Endothelial cell of umbilical vein (primary cell): Measurements from ENCODE around the gene HESX1. TPM values are rescaled to one million over a fixed set of nuclear protein-coding genes. Genes with fewer than 3 reads are reported as not detected.

Experiments
- BruUV-seq: library from RNA; stranded (reverse); fragments of 400-500 nt; replicated peaks from 2 replicates; lab custom pipeline; 2021; lab: Mats Ljungman, UMichigan
- CTCF ChIA-PET: fragments of 300-600, 350-600 bp; sonication (Branson Sonifier 250); formaldehyde crosslinking; loops from one replicate; lab custom pipeline; 2021; ENCODE audit warnings: antibody characterized with exemption, inconsistent platforms; lab: Charles Lee
- POLR2A ChIA-PET: fragments of 300-600, 350-600 bp; sonication (Branson Sonifier 250); formaldehyde crosslinking; loops from one replicate; lab custom pipeline; 2021; ENCODE audit warnings: antibody characterized with exemption, inconsistent platforms; lab: Charles Lee
- DNase-seq: peaks from one replicate; pipeline ENCODE4 v3.0.0-alpha.2; 2011; ENCODE audit warnings: low read depth, low spot score
- FAIRE-seq: peaks from 2 replicates; lab custom pipeline; 2011; peaks lifted over from hg19 to GRCh38; lab: Jason Lieb, UNC
- H2AFZ ChIP-seq: 2 replicates; pipeline ENCODE4 v1.6.0; 2012; ENCODE audit warnings: low read depth, low read length, control low read depth, inconsistent platforms
- H3K27ac ChIP-seq: 2 replicates; pipeline ENCODE4 v1.5.1; 2011; ENCODE audit warnings: low read depth, mild to moderate bottlenecking, control low read depth, low read length, moderate library complexity; ENCODE audit not compliant: insufficient read depth
- H3K27me3 ChIP-seq, 2 experiments: 2 replicates each; pipeline versions ENCODE4 v1.6.0 to v1.6.1; 2011; ENCODE audit warnings: low read length in 2 of 2, mixed read lengths in 1 of 2; ENCODE audit not compliant: control insufficient read depth in 2 of 2, insufficient read depth in 2 of 2
- H3K36me3 ChIP-seq, 2 experiments: 2 replicates in 1 of 2; 3 replicates in 1 of 2; pipeline ENCODE4 v1.5.1; 2011; ENCODE audit warnings: low read length in 2 of 2, mild to moderate bottlenecking in 1 of 2, moderate library complexity in 1 of 2; ENCODE audit not compliant: control insufficient read depth in 2 of 2, insufficient read depth in 2 of 2; ENCODE audit errors: extremely low read depth in 1 of 2
- H3K4me1 ChIP-seq: 3 replicates; pipeline ENCODE4 v1.5.1; 2011; ENCODE audit warnings: mild to moderate bottlenecking, low read length; ENCODE audit not compliant: control insufficient read depth, insufficient read depth; ENCODE audit errors: extremely low read depth
- H3K4me2 ChIP-seq: 2 replicates; pipeline ENCODE4 v1.6.1; 2011; ENCODE audit warnings: low read length, control low read depth, mixed read lengths; ENCODE audit not compliant: insufficient read depth
- H3K4me3 ChIP-seq, 3 experiments: fragments of 200-600 bp in 1 of 3; sonication (generic), shearing (Covaris generic) in 1 of 3; replicated peaks in 1 of 3; 2 replicates each; pipeline ENCODE4 v1.5.1; 2011 to 2016; ENCODE audit warnings: control low read depth in 3 of 3, low read length in 3 of 3, mild to moderate bottlenecking in 2 of 3, inconsistent platforms in 1 of 3, low read depth in 1 of 3, moderate library complexity in 1 of 3; ENCODE audit not compliant: insufficient read depth in 1 of 3
- H3K79me2 ChIP-seq: 2 replicates; pipeline ENCODE4 v1.6.0; 2012; ENCODE audit warnings: low read length, inconsistent platforms; ENCODE audit not compliant: control insufficient read depth, insufficient read depth
- H3K9ac ChIP-seq: replicated peaks from 2 replicates; pipeline ENCODE3; 2011; ENCODE audit warnings: low read length, control low read depth; ENCODE audit not compliant: insufficient read depth; ENCODE audit errors: extremely low read depth
- H3K9me1 ChIP-seq: replicated peaks from 3 replicates; pipeline ENCODE4 v1.6.0; 2011; ENCODE audit warnings: mild to moderate bottlenecking, low read length; ENCODE audit not compliant: control insufficient read depth, insufficient read depth; ENCODE audit errors: extremely low read depth
- H3K9me3 ChIP-seq: replicated peaks from 2 replicates; pipeline ENCODE4 v1.5.1; 2012; ENCODE audit warnings: low read length, inconsistent platforms; ENCODE audit not compliant: control insufficient read depth, insufficient read depth
- H4K20me1 ChIP-seq: replicated peaks from 2 replicates; pipeline ENCODE3; 2011; ENCODE audit warnings: mild to moderate bottlenecking, low read length; ENCODE audit not compliant: control insufficient read depth, insufficient read depth; ENCODE audit errors: extremely low read depth
- EZH2 ChIP-seq: IDR thresholded peaks from 2 replicates; pipeline ENCODE4 v1.6.1; 2012; ENCODE audit warnings: borderline replicate concordance, low read depth, mild to moderate bottlenecking, moderate library complexity, low read length, inconsistent platforms; ENCODE audit not compliant: severe bottlenecking
- FOS ChIP-seq: IDR thresholded peaks from 2 replicates; pipeline ENCODE4 v1.6.1; 2011; ENCODE audit warnings: mild to moderate bottlenecking, low read length, moderate library complexity, borderline replicate concordance; ENCODE audit not compliant: insufficient read depth
- GATA2 ChIP-seq: IDR thresholded peaks from 2 replicates; pipeline ENCODE4 v1.7.0; 2011; ENCODE audit warnings: low read depth, mild to moderate bottlenecking, moderate library complexity, mixed read lengths, low read length; ENCODE audit not compliant: insufficient read length, insufficient read depth
- JUN ChIP-seq: IDR thresholded peaks from 2 replicates; pipeline ENCODE4 v1.6.1; 2011; ENCODE audit warnings: borderline replicate concordance, low read depth; ENCODE audit not compliant: insufficient read length, insufficient read depth
- MYC ChIP-seq: IDR thresholded peaks from one replicate; pipeline ENCODE4 v1.6.1; 2011; ENCODE audit warnings: mild to moderate bottlenecking, low read depth, low read length
- POLR2A ChIP-seq: IDR thresholded peaks from 2 replicates; pipeline ENCODE4 v1.6.1; 2012; ENCODE audit warnings: low read depth, mild to moderate bottlenecking, control low read depth, low read length
- POLR2AphosphoS5 ChIP-seq: IDR thresholded peaks from 2 replicates; pipeline ENCODE4 v1.6.1; 2012; ENCODE audit warnings: low read depth, mild to moderate bottlenecking, control low read depth, low read length, moderate library complexity; ENCODE audit not compliant: insufficient read depth
- dilution Hi-C: fragments of 300-500 bp; cut with MboI; formaldehyde crosslinking; loops from one replicate; pipeline ENCODE4 v1.15.0; 2019; ENCODE audit warnings: low sequenced_read_pairs; ENCODE audit not compliant: extremely low pct_ligation_motif_present
- intact Hi-C: fragments of 100-400 bp; cut with micrococcal nuclease; formaldehyde crosslinking; loops from one replicate; pipeline ENCODE4 v1.10.0; 2022
- polyA plus RNA-seq, 4 experiments: library from polyadenylated mRNA; depleted of rRNA in 3 of 4; stranded (reverse) in 3 of 4; unstranded in 1 of 4; fragments of >200 nt; gene quantifications; 2 replicates each; pipeline versions ENCODE4 v1.2.1 to v1.2.3, GENCODE V29; 2011 to 2012; ENCODE audit warnings: missing spikeins in 1 of 4
- total RNA-seq: library from RNA; stranded (reverse); gene quantifications from 2 replicates; pipeline ENCODE4 v1.2.3, GENCODE V29; 2021
- TF ChIP-seq, protein P1 (sequence below), 2 donors: IDR thresholded peaks; 1 replicate in 1 of 2; 2 replicates in 1 of 2; pipeline ENCODE4 v1.5.1; 2011; ENCODE audit warnings: low read length in 2 of 2, mild to moderate bottlenecking in 2 of 2, moderate library complexity in 2 of 2, control low read depth in 1 of 2, inconsistent platforms in 1 of 2, low read depth in 1 of 2; ENCODE audit not compliant: insufficient read depth in 1 of 2; ENCODE audit errors: extremely low read depth in 1 of 2
- TF ChIP-seq, protein P2 (sequence below): IDR thresholded peaks from 2 replicates; pipeline ENCODE4 v1.6.1; 2011; ENCODE audit not compliant: insufficient read depth, insufficient read length

Gene HESX1
- total and polyA plus RNA-seq, 2 donors (not counting 3 experiments of a cell fraction or from before 2014, with no cell fraction given), result 0.21 to 0.58 TPM

DNA sequence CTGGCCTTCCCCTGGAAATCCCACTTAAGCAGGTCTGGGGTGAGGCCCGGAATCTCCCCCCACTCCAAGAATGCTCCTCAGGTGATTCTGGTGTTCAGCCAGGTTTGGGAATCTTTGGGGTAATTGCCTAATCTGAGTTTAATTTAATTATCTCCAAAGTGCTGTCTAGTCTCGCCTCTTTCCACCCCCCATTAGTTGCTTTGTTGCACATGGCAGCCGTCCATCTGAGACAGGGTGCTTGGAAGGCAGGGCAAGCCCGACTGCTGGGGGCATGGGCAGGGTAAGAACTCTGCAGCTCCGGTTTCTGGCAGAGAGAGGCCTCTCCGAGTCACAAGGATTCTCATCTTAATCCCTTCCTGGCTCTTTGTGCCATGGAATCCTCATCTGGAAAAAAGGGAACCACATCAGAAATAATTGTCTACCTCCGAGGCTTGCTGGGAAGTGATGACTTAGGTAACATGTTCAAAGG, 49.6 kb downstream of the HESX1 start:
- POLR2A ChIA-PET, result no interaction called here
- H3K79me2 ChIP-seq, result no peaks in the 10 kb centered on the region
- H4K20me1 ChIP-seq, result no peaks in the 10 kb centered on the region
- no peak overlapping the region for H3K4me3 ChIP-seq
- no peak for TF ChIP-seq GATA2
- no peak for TF ChIP-seq EZH2
- no peak for TF ChIP-seq JUN
- no peak for TF ChIP-seq POLR2A
- no peak for TF ChIP-seq FOS
- TF ChIP-seq, protein P1, sequence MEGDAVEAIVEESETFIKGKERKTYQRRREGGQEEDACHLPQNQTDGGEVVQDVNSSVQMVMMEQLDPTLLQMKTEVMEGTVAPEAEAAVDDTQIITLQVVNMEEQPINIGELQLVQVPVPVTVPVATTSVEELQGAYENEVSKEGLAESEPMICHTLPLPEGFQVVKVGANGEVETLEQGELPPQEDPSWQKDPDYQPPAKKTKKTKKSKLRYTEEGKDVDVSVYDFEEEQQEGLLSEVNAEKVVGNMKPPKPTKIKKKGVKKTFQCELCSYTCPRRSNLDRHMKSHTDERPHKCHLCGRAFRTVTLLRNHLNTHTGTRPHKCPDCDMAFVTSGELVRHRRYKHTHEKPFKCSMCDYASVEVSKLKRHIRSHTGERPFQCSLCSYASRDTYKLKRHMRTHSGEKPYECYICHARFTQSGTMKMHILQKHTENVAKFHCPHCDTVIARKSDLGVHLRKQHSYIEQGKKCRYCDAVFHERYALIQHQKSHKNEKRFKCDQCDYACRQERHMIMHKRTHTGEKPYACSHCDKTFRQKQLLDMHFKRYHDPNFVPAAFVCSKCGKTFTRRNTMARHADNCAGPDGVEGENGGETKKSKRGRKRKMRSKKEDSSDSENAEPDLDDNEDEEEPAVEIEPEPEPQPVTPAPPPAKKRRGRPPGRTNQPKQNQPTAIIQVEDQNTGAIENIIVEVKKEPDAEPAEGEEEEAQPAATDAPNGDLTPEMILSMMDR (IDR thresholded peaks at IDR 0.05; ENCODE audit: extremely low read depth in 1 of 2, insufficient read depth in 1 of 2, low read depth in 1 of 2, low read length in 2 of 2), result no peak
- no peak for TF ChIP-seq POLR2AphosphoS5
- no peak for TF ChIP-seq MYC
- TF ChIP-seq, protein P2, sequence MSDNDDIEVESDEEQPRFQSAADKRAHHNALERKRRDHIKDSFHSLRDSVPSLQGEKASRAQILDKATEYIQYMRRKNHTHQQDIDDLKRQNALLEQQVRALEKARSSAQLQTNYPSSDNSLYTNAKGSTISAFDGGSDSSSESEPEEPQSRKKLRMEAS, result no peak
- H3K9me1 ChIP-seq, result no peaks in the 10 kb centered on the region
- no peaks in the 10 kb centered on the region for H3K9me3 ChIP-seq
- CTCF ChIA-PET, result interaction anchor here (0.7 kb wide), 1 partner anchor 51 kb away, joined by 3 read pairs; no protein-coding TSS in a partner anchor
- H2AFZ ChIP-seq, result no peak overlapping the region
- DNase-seq (no peak), FAIRE-seq (no peak)
- H3K36me3 ChIP-seq, result no peaks in the 10 kb centered on the region
- H3K9ac ChIP-seq, result no peak overlapping the region
- BruUV-seq, result no TSS peak
- dilution Hi-C loops (no loop called here), intact Hi-C loops (loop anchor here (2.0 to 10.0 kb wide), 2 partner anchors 19 to 155 kb away; no protein-coding TSS in a partner anchor)
- peak overlapping the region; percentile 42 for H3K4me2 ChIP-seq
- peaks cover 17% of the 10 kb centered on the region for H3K4me1 ChIP-seq
- peaks cover 40 to 53% of the 10 kb centered on the region in 2 experiments for H3K27me3 ChIP-seq
- no peak overlapping the region for H3K27ac ChIP-seq

Other genes starting within 250 kb of the HESX1 start
- 0.14 TPM in 1 of 2 replicates, not detected in the other for gene SPATA12, start 139.3 kb downstream of the HESX1 start, total RNA-seq
- 0.13 and 0.18 TPM in 2 replicates for gene SPATA12, start 139.3 kb downstream of the HESX1 start, polyA plus RNA-seq
- 0.93 and 0.97 TPM in 2 replicates for gene IL17RD, start 34.6 kb downstream of the HESX1 start, total RNA-seq
- 0.29 and 0.36 TPM in 2 replicates for gene IL17RD, start 34.6 kb downstream of the HESX1 start, polyA plus RNA-seq
- gene APPL1, start 27.8 kb upstream of the HESX1 start, total RNA-seq, result 28.8 and 29.7 TPM in 2 replicates
- gene APPL1, start 27.8 kb upstream of the HESX1 start, polyA plus RNA-seq, result 6.5 and 9.2 TPM in 2 replicates
- not detected in 2 replicates for gene ASB14, start 92.7 kb upstream of the HESX1 start, total RNA-seq
- gene ASB14, start 92.7 kb upstream of the HESX1 start, polyA plus RNA-seq, result 0.01 TPM in 1 of 2 replicates, not detected in the other